Raji (cell line): ENCODE results near the gene HPSE2.

Experiments used
- POLR2A ChIP-seq: IDR thresholded peaks from 2 replicates; pipeline ENCODE4 v1.6.1; 2011; ENCODE audit warnings: low read depth, low read length, control low read depth; ENCODE audit not compliant: insufficient read depth

HPSE2 gene

DNA sequence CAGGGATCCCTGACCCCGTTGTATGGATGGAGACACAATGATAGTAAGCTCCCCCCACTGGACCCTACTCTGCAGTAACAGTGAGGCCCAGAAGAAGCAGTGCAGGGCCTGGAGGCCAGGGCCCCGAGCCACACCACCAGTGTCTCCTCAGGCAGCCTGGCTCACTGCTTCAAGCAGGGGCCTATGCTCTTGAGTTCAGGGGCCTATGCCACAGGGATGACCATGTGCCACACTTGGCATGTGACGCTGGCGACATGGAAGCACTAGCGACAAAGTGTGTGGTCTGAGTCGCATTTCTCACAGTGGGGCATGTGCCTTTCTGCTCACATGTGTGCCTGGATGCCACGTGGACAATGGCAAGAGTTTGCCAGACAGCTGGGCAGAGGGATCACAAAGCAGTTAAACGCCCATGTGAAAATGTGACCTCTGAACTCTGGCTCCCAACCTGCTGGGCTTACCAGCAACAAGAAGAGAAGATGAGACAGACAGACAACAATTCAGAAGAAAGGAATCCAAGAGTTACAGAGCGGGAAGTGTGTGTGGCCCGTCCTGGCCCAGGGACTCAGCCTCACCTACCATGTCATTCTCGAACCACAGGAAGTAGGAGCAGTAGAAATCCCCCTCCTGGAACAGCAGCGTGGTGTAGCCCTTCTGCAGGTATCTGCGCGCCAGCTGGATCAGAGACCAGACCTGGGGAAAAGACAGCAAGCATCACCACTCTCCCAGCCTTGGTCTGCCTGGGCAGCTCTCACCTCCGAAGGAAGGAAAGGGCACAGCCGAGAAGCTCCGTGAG is 816.0 kb downstream of the HPSE2 start:
- no peak for TF ChIP-seq POLR2A

DNA sequence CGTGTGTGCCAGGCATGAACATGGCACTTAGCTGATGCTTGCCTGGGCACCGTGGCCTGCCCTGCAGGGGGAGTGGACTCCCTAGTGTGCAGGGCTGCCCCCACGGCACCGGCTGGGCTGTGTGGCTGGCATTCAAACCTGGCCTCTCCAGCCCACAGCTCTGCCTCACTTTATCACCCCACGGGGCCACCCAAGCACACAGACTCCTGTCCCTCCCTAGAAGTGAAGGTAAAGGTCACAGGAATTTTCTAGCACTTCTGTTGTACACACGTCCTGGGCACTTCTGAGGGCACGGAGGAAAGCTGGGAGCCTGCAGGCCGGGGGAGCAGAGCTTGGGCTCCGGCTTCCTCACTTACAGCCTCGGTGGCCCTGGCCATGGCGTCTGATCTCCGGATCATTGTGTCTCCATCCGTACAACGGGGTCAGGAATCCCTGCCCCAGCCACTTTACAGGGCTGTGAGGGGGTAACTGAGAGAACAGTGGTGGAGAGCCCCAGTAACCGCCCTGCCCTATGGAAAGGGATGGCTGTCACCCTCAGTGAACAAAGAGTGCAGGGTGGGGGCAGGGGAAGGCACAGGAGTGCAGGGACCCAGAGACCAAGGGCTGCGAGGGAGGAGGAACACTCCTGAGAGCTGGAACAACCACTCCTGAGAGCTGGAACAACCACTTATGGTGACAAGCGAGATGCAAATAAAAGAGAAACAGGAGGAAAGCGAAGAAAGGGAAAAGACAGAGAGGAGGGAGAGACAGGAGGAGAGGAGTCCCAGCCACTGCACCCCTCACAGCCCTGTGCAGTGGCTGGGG is 816.8 kb downstream of the HPSE2 start:
- no peak for TF ChIP-seq POLR2A

DNA sequence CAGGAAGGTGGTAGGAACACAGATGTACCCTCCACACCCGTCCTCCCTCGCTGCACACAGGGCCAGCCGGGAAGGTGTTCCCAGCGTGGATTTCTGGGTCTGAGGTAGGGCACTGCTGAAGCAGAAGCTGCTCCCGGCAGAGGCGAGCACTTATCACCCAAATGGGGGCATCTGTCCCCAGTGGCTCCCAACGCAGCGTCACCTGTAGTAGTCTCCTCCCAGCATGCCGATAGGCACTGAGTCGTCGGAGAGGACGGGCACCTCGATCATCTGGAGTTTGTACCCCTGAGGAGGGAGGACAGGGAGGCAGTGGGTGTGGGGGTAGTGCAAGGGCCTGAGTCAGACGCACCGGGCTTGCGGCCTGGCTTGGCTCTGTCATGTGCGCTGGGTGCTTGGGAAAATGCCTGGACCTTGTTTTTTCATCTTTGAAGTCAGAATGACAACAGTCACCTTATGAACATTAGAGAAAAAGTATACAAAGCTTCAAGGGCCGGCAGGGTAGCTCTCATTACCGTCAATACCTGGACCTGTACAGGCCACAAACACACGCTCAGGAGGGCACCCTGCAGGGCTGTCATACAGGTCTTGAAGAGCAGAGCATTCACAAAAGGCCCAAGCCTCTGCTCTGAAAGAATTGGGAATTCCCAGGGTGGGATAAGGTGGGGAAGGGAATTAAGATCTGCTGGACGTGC is 817.5 kb downstream of the HPSE2 start:
- TF ChIP-seq POLR2A: no peak

DNA sequence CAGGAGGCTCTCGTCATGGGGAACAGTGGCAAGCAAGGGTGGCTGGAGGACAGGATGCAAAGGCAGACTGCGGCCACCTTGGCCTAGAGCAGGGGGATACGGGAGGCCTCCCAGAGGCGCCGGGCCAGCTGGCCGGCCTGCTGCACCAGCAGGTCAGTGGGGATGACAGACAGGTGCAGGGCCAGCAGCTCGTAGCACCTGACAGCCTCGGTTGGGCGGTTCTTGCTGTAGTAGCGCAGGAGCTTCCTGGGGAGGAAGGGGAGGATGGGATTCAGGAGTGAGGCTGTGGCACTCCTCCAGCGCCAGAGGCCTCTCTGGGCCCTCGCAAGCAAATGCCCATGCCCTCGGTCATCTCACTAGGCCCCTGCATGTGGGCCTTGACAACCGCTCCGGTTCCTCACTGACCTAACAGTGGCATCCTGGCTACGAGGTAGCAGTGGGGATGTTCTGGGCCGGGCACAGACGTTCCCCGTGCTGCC is 818.1 kb downstream of the HPSE2 start:
- no peak for TF ChIP-seq POLR2A

DNA sequence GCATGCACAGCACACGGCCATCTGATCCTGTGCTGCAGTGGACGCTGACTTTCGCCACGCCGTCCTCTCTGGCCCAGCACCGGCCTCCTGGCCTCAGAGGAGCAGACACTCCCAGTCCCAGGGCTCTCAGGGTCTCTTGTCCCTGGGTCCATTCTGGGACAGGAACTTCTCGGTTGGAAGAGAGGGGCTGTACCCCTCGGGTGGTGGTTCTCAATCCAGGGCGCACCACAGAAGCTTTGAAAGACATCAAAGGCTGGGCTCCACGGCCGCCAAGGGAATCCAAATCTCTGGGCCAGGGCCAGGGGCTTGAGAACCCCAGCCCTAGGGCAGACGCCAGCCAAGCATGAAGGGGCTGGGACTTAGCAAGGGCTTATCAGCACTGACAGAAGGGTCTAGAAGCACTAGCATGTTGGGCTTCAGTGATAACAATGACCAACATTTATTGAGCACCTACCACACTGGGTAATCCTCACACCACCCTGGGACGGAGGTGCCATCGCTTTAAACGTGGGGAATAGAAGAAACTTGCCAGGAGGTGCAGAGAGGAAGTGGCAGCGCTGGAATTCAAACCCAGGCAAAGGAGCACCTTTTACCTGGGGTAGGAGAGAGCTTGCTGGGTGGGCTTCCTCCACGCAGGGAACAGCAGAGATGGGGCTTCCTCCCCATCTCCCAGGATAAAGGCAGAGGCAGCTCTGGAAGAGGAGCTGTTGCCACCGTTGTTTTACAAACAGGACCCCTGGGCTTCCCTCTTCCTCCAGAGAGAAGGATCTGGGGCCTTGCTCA is 818.9 kb downstream of the HPSE2 start:
- no peak for TF ChIP-seq POLR2A

DNA sequence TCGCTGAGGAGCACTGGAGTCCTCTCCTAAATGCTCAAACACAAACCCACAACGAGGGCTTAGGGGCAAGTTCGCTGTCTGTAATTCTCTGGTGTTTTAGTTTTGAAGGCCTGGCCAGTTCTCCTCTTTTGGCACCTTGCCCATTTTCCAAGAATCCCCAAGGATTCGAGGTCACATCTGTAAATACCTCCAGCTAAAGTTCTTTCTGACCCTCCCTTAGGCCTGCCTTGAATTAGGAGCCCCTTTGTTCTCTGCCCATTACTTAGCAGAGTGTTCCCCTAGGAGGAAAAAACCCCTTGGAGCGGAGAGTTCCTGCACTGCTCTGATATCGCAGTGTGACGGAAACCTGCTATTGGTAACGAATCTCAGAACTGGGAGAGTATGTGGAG is 819.9 kb downstream of the HPSE2 start:
- TF ChIP-seq POLR2A: no peak

DNA sequence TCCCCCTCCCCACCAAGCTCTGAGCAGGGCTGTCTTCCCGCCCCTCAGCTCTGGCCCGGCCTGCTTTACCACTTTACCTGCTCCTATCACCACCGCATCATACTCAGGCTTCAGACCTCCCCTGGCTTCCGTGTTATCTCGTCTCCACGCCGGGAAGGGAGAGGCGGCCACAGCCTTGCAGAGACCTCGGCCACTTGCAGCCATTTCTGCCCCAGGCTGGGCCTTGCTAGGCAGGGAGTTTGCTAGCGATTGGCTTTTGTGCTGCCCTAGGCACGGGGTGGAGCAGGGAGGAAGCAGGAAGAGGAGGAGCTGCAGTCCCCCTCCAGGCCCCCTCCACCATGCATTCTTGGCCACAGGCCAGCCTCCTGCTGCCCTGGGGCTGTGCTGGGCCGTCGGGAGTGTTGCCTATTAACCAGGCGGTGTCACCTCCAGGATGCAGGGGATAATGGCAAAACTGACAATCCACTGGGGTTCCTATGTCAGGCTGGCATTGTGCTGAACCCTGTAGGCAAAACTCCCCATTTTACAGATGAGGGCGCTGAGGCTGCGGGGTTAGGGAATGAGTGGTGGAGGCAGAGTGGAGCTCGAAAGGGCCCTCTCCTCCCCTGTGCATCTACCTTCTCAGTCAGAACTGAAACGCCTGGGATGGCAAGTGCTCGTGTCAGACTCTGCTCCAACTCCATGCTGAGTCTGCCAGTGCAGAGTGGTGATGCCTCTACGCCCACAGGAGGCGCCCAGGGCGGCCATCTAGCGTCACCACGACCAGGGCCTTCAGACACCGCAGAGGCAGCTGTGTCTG is 820.5 kb downstream of the HPSE2 start, which contains the start of gene PYROXD2:
Gene PYROXD2 (minus strand): TSS at position 251 of the 799 bp plus-strand sequence. CDS start 47 bp downstream, at position 204.
- no peak for TF ChIP-seq POLR2A

DNA sequence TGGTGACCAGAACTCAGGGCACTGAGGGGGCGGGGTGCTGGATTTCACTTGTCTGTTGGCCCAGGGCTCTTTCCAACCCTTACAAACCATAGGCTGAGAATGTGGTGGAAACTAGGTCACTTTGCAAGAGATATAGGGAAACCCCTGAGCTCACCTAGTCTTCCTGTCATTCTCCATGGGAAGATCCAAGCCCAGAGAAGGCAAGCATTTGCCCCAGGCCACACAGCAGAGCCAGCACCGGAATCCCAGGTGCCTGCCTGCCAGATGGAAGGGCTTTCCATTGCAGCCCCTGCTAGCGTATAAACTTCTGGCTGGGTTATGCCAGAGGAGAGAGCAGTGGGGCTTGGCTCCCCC is 821.1 kb downstream of the HPSE2 start:
- TF ChIP-seq POLR2A: no peak

DNA sequence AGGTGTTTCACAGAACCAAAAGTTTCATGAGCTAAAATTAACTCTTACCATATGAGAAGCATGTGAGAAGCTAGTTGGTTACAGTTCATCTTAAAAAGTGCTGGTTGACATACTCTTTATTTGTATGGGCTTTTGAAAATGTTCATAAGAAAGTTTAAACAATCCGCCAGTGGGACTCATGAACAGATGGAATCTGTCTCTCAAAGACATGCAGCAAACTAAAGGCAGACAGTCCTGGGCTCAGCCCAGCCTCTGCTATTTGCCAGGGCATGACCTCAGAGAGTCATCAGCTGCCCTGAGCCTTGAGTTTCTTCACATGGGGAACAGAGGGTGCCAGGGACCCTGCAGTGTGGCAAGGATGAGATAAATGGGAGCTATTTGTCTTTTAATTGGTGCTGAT is 823.9 kb downstream of the HPSE2 start:
- TF ChIP-seq POLR2A: no peak

DNA sequence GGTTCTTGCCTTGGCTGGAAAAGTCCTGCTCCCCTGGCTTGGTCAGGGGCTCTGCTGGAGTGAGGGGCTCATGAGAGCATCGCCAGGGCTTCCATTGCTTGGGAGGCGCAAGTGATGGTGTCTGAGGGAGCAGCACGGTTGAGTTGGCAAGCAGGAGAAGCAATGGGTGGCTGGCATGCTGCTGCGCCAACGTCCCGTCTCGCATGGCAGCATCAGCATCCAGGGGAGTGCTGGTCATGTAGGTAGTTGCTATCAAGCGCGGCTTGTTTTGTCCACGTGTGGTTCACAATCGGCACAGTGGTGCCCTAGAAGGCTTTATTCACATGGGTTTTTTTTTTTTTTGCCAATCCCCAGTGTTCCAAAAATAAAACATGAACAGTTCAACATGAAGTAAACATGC is 824.5 kb downstream of the HPSE2 start:
- no peak for TF ChIP-seq POLR2A

DNA sequence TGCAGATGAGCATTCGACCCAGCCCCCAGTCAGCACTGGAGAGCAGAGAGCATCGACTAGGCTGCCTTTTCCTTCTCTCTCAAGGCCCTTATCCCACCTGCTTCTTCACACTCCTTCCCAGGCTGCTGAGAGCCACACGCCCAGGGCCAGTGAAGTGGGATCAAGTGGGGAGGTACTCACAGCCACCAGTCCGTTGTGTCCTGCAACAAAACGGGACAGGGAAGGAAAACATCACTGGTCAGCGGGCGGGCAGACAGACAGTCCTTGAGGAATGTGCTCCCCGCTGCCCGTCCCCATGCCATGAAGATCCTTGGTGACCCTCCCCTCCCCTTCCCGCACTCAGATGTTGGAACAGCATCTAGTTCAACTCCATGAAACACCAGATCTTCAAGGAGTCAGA is 824.9 kb downstream of the HPSE2 start:
- TF ChIP-seq POLR2A: no peak

DNA sequence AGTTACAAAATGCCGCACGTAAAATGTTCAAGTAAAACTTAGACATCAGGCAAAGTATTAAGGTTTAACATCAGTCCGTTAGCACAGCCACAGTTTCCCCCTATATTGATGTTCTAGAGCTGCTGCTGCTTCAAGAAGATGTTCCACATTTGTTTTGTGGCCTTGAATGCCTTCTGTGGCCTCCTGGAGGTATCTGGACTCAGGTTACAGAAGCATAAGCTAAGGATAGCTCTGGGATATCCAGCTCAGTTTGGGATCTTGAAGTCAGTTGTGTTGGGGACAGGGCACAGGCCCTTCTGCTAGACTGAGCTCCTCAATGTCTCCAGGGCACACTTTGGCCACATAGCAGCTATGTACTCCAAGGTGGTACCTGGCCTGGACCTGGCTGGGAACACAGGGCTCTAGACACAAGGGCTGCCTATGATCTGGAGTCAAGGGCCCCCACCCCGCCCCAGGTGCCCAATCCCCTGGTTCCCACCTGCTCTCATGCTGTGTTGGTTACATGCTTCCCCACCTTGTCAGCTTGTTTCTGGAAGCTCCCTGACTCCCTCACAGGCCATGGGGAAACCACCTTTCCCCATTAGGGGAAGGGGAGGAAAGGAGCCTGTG is 825.4 kb downstream of the HPSE2 start:
- no peak for TF ChIP-seq POLR2A

DNA sequence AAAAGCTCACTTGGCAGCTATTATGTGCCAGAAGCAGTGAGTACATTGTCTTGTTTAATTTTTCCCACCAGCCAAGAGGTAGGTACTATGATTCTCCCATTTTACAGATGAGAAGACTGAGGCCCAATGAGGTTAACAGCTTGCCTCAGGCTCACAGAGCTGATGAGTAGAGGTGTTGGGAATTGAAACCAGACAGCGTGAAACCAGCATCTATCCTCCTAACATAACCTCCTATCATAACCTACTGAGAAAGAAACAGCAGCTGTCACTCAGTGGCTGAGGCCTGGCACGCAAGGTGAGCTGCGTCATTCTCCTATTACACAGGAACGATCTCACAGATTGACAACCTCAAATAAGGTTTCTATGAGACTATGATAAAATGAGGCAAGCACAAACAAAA is 826.9 kb downstream of the HPSE2 start:
- no peak for TF ChIP-seq POLR2A

DNA sequence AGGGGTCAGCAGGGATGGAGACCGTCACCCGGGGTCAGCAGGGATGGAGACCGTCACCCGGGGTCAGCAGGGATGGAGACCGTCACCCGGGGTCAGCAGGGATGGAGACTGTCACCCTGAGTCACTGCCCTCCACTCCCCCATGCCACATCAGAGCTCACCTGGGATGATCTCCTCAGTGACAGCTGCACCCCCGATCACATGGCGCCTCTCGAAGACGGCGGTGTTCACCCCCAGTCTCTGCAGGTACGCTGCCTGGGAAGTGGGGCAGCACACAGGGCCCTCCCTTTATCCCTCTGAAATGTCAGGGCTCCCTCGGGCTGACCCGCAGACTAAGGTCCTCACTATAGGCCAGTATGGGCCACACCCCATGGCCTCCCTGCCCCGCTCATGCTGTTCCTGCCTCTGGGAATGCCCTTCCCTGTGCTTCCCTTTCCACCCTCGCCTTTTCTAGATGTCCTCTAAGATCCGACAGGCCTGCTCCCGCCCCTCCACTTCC is 827.9 kb downstream of the HPSE2 start:
- no peak for TF ChIP-seq POLR2A
